CD4-positive, alpha-beta T cell treated with Interleukin-6 for 4 hours (primary cell): ENCODE results near the gene IPPK.
A peak's percentile ranks its signal among the peaks of the same experiment; 100 is the strongest.
"Not testable (repeated sequence)": the region's sequence is repeated elsewhere in the genome, so short reads cannot be mapped to it uniquely, and the experiment has no call there.

ENCODE experiments used
- DNase-seq: peaks from one replicate; pipeline ENCODE4 v3.0.0-alpha.2; 2020; ENCODE audit warnings: mixed read lengths

IPPK gene

GRCh38 chr9:92637326-92637725, 32.6 kb downstream of the IPPK start:
- no peak for DNase-seq

- DNase-seq: no peak
Measured at GRCh38 chr9:92636627-92637026, 33.3 kb downstream of the IPPK start.

- DNase-seq: no peak
Measured at GRCh38 chr9:92635760-92636159, 34.2 kb downstream of the IPPK start.

GRCh38 chr9:92634712-92635605, 35.0 kb downstream of the IPPK start:
- DNase-seq: peak; percentile 55

- no peak for DNase-seq
Measured at GRCh38 chr9:92633614-92634278, 36.2 kb downstream of the IPPK start.

- no peak for DNase-seq
Measured at GRCh38 chr9:92632641-92633040, 37.3 kb downstream of the IPPK start.

GRCh38 chr9:92631452-92632343, 38.2 kb downstream of the IPPK start:
- no peak for DNase-seq

GRCh38 chr9:92627651-92628050, 42.3 kb downstream of the IPPK start:
- DNase-seq: no peak

GRCh38 chr9:92626484-92626883, 43.4 kb downstream of the IPPK start:
- no peak for DNase-seq

- not testable (repeated sequence) for DNase-seq
Measured at GRCh38 chr9:92623936-92624335, 46.0 kb downstream of the IPPK start.

- no peak for DNase-seq
Measured at GRCh38 chr9:92620845-92621244, 49.1 kb downstream of the IPPK start.

GRCh38 chr9:92619601-92620300, 50.2 kb downstream of the IPPK start:
- DNase-seq: no peak

GRCh38 chr9:92618633-92619225, 51.2 kb downstream of the IPPK start:
- no peak for DNase-seq

- DNase-seq: no peak
Measured at GRCh38 chr9:92617951-92618510, 51.9 kb downstream of the IPPK start.

GRCh38 chr9:92617195-92617813, 52.6 kb downstream of the IPPK start:
- DNase-seq: no peak

GRCh38 chr9:92616655-92617111, 53.2 kb downstream of the IPPK start:
- DNase-seq: no peak

- no peak for DNase-seq
Measured at GRCh38 chr9:92616199-92616641, 53.7 kb downstream of the IPPK start.

GRCh38 chr9:92615790-92616189, 54.1 kb downstream of the IPPK start:
- DNase-seq: no peak

- DNase-seq: no peak
Measured at GRCh38 chr9:92614763-92615461, 55.0 kb downstream of the IPPK start.

- DNase-seq: no peak
Measured at GRCh38 chr9:92614123-92614510, 55.8 kb downstream of the IPPK start.
